ENCODE data around the gene CHN1. TPM values are rescaled to one million over a fixed set of nuclear protein-coding genes. Genes with fewer than 3 reads are reported as not detected.

CHN1 gene
- total RNA-seq, 2 donors from 2014 or later: 9.8 to 16.6 TPM

DNA sequence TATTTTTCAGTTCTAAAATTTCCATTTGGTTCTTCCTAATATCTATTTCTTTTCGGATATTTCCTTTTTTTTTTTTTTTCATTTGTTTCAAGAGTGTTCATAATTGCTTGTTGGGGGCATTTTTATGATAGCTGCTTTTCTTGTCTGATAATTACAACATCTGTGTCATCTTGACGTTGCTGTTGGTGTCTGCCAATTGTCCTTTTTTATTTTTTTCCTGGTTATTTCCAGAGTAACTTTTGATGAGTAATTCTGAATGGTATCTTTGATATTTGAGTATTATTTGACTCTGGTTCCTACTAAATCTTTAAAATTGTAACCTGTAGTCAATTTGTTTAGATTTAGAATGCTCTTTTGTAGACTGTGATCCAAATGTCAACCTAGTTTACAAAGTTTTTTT lies 189.7 kb downstream of the CHN1 start:
- no peak for DNase-seq (ENCODE audit: low spot score)
- intact Hi-C loops (cut with DNase I): no loop called here

DNA sequence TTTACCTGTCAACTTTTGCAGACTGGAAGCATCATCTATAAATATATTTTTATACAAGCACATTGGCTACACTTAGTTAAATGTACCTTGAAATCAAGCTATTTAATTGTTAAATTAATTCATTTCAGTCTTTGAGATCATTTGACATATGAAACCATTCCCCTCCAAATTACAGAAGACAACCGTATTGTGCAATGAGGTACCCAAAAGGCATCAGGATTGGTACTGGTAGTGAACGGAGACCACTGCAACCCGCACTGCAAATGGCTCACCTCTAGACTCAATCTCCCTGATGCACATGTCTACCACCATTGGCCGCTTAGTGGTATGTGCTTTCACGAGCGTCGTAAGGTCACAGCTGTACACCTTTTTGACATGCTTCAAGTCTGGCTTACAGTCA lies 193.1 kb downstream of the CHN1 start:
- no peak for DNase-seq (ENCODE audit: low spot score)
- intact Hi-C loops (cut with DNase I): no loop called here

DNA sequence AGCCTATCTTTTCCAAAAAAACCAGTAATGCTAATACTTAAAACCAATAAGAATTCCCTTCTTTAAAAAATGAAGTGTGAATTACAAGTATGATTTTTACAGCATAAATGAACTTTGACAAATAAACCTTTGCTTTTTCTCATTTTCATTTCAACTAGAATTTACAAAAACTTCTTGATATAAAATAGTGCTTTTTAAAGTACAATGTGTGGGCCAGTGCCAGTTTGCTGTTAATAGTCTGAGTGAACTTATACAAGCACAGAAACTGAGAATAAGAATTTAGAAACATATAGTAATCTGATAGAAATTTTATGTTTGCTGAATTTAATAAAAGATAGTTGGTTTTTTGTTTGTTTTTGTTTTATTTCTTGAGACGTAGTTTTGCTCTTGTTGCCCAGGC lies 197.2 kb downstream of the CHN1 start:
- no peak for DNase-seq (ENCODE audit: low spot score)
- intact Hi-C loops (cut with DNase I): no loop called here

DNA sequence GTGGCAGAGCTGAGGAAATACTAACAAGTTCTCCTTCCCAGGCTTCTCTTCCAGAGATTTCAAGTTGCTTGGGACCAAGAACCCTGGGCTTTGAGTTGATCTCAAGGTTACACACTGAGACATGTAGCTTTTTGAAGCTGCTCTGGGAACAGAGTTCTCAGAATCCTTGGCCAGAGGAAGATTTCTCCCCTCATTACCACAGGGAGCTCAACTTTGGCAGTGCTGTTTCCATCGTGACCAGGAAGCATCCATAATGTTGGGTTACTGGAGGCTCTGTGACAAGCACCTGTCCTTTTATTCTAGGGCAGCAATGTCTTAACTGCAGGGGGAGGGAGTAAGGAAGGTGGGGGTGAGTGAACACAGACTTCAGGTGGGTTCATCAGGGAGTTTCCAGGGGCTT lies 199.4 kb downstream of the CHN1 start:
- DNase-seq (ENCODE audit: low spot score): no peak
- intact Hi-C loops (cut with DNase I): no loop called here

DNA sequence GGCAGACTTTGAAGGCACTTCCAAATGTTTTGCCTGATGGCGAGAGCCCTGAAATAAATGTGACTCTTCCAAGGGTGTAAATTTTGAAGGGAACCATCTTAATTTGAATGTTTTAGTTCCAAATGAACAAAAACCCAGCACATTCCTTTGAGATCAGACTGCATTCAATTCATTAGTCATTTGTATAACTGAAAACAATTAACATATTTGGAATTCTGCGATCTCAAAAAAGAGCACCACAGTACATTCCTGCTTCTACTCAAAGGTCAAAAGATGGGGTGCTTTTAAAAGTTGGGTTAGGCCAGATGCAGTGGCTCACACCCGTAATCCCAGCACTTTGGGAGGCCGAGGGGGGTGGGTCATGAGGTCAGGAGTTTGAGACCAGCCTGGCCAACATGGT lies 202.7 kb downstream of the CHN1 start:
- intact Hi-C loops (cut with DNase I): no loop called here
- DNase-seq (ENCODE audit: low spot score): no peak

DNA sequence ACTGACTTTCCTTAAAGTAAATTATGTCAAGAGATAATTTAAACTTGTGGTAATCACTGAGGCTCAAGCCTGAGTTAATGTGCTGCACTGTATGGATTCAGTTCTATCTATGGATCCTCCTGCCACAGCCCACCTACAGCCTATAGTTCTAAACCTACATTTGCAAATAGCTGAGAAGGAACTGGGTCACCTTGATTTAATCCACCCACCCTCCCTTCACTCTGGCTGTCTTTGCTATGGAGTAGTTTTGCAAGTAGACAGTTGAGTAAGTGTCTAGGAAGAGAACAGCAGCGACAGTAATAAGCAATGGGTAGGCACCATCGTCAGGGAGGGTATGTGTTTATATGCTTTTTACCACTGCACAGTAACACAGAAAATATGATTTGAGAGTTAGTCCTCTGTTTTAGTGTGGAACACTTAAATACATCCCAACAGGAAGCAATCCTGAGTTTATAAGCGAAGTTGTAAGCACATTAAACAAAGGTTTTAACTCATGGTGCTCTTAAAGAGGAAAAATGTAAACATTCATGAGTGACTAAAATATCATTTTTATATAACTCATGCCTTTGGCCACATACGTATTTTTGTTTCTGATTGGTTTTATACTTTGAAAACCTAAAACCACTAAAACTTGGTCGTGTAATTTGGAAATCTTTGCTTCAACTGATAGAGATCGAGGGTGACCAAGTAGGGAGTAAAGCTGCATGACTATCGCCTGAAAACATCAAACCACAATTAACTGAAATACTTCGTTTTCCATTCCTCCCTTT lies 204.6 kb downstream of the CHN1 start:
- intact Hi-C loops (cut with DNase I): no loop called here
- no peak for DNase-seq (ENCODE audit: low spot score)

DNA sequence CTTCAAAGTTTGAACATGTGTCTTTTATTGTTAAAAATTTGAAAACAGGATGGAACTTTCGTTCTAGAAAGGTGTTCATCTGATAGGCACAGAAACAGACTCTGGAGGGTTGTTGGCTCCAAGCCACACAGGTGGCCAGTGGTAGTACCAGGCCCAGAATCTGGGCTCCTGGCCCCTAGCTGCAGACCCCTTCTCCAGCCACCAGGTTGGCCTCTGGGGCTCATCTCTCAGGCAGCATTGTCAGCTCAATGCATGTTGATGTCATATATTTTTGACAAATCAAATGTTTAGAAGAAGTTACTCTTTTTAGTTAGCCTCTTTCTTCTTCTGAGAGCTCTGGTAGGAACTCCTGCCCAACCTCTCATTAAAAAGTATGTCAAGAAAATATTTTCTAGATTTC lies 206.4 kb downstream of the CHN1 start:
- no peak for DNase-seq (ENCODE audit: low spot score)
- intact Hi-C loops (cut with DNase I): no loop called here

DNA sequence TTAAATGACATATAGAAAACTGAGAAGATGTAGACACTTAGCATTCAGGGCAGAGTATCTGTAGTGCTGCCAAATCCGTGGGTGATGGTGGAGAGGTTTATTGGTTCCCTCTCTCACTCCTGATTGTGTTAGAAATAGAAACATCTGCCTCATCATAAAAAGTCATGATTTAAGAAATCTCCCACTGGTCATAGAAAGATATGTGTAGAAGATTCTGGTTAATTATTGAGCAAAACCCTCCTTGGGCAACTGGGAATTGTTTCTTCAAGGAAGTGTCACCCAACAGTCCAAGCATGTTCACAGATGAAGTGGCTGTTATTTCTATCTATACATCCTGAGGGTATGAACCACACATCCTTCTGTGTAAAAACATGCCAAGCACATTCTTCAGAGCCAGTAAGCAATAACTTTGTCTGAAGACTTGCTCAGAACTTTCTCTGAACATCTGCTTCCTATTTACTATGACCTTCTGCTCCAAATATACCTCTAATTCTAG lies 207.4 kb downstream of the CHN1 start:
- DNase-seq (ENCODE audit: low spot score): no peak
- intact Hi-C loops (cut with DNase I): no loop called here

DNA sequence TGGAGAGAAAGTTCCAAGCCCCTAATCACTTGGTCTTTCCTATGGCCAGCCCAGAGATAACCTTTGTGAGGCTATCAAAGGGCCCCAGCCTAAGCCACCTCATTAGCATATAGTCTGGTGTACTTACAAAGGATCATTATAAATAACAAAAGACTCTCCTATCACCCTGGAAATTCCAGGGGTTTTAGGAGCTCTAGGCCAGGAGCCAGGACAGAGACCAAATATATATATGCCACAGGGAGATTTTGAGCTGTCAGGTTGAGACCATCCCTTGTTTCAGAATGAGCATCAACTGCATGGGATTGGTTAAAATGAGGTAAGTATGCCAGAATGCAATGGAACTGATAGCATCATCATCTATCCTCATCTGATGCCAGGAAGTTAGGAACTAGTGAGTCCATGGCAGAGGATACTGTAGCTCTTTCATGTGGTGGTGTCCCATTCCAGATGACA lies 208.8 kb downstream of the CHN1 start:
- DNase-seq (ENCODE audit: low spot score): no peak
- intact Hi-C loops (cut with DNase I): no loop called here

DNA sequence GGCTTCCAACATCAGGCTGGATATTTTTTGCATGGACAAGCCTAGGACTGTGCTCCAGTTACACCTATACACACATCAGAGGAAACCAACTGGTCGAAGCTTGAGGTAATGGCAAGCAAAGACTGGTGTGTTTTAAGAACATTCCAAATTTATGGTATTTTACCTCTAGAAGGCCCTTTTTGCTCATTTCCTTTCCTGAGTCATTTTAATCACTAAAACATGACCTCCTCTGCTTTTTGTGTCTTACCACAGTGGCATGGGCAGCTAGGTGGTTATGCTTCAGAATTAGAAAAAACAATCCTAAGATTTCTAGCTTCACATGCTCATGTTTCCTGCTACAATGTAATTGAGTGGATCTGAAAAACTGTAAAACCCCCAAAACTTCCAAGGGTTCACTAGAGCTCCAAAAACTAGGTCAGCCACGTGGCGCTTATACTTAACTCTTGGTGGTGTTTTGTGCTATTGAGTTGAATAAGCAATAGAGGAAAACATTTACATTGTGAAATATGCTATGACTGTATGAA lies 210.3 kb downstream of the CHN1 start:
- intact Hi-C loops (cut with DNase I): no loop called here
- DNase-seq (ENCODE audit: low spot score): no peak

DNA sequence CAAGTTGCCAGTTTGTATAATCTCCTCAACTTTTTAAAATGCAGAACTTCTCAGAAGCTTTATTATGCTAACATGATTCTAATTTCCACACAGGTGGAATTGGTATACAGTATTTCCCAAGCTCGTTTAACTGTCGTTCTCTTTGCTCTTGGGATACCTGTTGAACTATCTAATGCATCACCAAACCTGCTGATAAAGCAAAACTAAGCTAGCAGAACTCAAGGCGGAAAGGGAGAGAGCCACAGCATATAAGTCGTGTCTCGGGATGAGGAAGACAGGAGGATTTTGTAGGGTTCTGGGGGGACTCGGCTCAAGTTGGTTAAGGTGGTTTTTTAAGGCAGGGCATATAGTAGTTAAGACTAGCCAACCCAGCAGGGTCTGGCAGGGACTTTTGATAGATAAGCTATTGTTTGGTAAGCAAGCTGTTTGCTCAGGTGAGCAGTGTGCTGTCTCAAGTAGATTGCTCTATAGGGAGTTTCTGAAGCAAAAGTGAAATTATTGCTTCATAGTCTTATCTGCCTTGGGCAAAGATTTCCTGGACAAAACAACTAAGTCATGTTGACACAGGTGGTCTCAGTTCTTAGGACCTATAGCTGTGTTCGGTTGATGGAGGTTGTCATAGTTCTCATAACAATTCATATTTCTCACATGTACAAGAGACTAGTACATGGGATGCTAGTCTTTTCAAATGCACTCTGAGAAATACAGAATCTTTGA lies 212.7 kb downstream of the CHN1 start:
- DNase-seq (ENCODE audit: low spot score): no peak
- intact Hi-C loops (cut with DNase I): no loop called here

DNA sequence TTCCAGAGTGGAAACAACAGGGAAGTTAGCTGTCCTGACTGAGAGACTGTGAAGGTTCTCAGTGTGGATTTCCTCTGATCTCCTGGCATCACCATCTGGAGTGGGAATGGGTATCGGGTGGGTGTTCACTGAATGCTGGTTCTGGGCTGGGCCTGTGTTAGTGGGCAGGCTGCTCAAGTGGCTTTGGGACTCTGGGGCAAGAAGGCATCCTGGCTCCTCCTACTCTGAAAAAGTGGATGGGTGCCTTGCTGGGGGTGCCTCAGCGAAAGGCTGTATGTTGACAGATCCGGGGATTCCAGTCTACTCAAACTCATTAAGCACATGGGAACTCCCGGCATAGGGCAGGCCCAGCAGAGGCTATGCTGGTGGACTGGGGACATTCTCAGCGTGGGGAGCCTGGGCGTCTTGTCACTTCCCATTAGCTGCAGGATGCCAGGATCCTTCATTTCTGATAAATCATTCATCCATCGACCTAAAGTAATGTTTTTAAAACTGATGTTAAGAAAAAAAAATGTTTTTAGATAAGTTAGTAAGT lies 213.4 kb downstream of the CHN1 start:
- intact Hi-C loops (cut with DNase I): no loop called here
- DNase-seq (ENCODE audit: low spot score): no peak

DNA sequence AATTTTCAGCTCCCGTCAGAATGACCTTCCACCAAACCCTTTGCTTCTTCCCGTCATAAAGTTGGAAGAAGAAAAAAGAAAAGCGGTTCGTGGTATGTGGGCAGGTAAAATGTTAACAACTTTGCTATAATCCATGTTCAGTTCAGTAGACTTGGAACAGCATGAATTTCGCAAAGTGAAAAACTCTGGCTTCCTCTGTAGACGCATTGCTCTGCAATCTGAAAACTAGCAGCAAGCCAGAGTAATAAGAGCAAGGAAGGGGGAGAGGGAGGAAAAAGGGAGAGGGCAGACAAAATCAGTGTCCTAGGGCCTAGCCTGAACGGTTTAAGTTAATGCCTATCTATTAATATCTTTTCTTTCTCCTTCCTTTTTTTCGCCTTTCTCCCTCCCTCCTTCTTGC lies 214.2 kb downstream of the CHN1 start:
- intact Hi-C loops (cut with DNase I): no loop called here
- DNase-seq (ENCODE audit: low spot score): no peak

DNA sequence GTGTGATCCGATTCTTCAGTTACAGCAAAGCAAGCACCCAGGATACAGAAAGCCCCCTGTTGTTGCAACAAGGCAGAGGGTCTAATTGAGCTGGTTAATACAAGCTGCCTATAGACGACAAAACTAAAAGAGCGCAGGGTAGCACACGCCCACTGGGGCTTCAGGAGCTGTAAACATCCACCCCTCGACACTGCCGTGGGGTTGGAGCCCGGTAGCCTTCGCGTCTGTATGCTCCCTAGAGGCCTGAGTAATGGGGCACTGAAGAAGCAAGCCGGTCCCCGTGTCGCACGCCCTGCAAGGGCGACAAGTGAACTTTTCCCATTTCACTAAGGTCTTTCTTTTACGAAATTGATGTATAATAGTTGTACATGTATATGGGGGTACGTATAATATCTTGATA lies 216.2 kb downstream of the CHN1 start:
- no peak for DNase-seq (ENCODE audit: low spot score)
- intact Hi-C loops (cut with DNase I): no loop called here

DNA sequence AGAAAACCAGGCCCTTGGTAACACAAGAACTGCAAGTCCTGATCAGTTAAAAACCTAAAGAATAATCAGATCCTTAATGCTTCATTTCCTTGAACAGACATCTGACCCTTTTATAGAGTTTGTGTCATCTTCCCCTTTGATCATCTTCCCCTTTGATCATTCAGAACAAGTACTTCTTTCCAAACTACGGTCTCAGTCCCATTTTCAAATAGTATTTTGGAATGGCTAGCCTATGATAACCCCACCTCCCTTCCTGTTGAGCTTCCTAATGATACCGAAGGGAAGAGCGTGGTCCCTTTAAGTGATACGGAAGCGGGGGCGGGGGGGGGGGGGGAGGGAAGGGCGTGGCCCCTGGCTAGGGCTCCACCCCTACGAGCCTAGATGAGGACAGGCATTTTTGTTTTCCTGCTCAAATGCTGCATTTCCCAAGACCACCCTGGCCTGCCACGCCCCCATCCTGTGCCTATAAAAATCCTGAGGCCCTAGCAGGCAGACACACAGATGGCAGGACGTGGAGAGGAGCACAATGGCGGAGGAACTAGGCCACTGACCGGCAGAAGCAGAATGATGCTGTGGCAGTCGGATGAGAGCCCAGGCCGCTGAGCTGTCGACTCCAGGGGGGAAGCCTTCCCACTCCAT lies 216.8 kb downstream of the CHN1 start:
- DNase-seq (ENCODE audit: low spot score): no peak
- intact Hi-C loops (cut with DNase I): no loop called here

DNA sequence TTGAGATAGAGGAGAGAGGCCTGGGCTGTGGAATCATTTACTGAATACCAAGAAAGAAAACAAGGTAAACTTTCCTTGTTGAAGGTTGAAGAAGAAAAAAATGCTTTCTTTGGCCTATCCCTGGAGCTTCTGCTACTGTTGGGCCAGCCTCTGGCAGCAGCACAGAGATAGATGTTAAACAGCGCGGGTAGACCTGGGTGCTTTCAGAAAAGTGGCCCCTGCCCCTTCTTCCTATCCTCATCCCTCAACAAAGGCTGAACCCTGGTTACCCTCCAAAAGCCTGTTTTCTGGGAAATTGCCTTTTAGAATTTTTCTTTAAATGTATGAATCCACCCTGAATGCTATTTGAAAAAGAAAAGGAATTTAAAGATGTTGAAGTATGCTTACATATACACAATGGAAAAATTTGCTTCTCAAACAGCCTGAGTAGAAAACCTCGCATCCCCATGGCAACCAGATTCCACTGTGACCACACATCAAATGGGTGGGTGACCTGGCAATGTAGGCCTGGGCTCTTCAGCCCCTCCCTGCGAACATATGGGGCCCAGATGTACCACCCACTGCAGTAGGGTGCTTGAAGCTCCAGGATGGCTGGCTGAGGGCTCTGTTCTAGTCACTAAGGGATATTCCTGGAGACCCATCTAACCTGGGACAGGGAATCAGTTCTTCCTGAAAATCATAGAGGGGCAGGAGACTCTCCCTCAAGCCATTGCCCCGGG lies 217.5 kb downstream of the CHN1 start:
- DNase-seq (ENCODE audit: low spot score): no peak
- intact Hi-C loops (cut with DNase I): no loop called here

DNA sequence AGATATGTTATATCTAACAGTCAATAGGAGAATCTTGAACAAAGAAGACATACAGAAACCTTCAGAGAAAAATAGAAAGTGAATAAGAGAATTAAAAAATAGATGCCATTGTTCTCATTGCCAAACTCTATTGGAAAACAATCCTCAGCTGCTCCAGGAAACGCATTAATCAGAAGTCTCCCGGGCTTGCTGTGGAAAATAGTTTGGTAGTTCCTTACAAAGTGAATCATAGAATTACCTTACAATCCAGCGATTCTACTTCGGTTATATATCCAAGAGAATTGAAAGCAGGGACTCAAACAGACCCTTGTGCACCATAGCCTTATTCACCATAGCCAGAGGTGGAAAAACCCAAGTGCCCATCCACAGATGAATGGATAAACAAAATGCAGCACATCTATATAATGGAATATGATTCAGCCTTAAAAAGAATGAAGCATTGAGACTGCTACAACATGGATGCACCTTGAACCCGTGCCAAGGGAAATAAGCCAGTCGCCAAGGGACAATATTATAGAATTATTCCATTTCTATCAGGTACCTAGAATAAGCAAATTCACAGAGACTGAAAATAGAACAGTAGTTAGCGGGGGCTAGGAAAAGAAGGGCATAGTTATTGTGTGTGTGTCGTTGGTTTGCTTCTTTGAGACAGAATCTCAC lies 219.0 kb downstream of the CHN1 start:
- DNase-seq (ENCODE audit: low spot score): no peak
- intact Hi-C loops (cut with DNase I): no loop called here

DNA sequence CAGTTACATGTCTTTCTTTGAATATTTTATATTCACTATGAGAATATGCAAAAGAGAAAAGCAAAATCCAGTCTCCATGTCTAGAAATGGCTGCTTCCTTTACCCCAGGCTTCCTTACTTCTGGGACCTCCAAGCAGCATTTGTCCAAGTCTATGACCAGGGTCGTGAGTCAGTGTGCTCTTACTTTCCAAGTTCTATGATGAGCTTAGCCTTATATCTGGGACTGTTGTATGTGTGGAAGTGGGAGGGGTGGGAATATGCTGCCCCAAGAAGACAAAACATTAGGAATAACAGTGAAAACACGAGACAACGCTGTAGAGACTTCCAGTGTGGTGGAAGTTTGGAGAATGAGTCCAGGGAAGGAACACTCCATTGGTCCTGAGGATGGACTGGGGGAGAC lies 219.7 kb downstream of the CHN1 start:
- DNase-seq (ENCODE audit: low spot score): no peak

DNA sequence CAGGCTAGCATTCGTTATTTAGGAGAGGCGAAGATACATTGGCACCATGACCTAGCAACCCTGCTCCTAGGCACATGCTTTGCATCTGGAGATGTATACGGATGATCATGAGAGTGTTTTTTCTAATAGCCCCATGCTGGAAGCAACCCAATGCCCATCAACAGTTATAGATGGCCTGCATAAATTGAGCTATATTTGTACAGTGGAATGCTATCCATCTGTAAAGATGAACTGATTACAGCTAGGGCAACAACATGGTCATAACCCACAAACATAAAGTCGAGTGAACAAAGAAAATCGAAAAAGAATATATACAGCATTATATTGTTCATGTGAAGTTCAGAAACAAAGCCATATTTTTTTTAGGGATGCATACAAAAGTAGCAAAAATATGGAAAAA lies 220.3 kb downstream of the CHN1 start:
- DNase-seq (ENCODE audit: low spot score): no peak
- intact Hi-C loops (cut with DNase I): no loop called here

More for the DNA sequence above, 219.7 kb downstream of the CHN1 start:
- intact Hi-C loops (cut with DNase I): no loop called here
